GM18873 (cell line): Measurements from ENCODE around the gene TMEM81.

Experiments
- ATAC-seq: cut with Tn5 transposase; IDR thresholded peaks from one replicate; pipeline ENCODE4 v1.9.1; 2021; ENCODE audit warnings: mild to moderate bottlenecking, moderate library complexity, moderate number of reproducible peaks; ENCODE audit not compliant: unreplicated experiment, low FRiP score

Gene TMEM81

GRCh38 chr1:205084360-205084759, at the start of gene TMEM81:
Gene TMEM81, minus strand, starts transcription at chr1:205084460. Its CDS starts 140 bp downstream, at chr1:205084320.
- no peak for ATAC-seq

GRCh38 chr1:205133287-205133686, 49.0 kb upstream of the TMEM81 start:
- no peak for ATAC-seq

- no peak for ATAC-seq
Observed at GRCh38 chr1:205129447-205130029, 45.3 kb upstream of the TMEM81 start.

GRCh38 chr1:205128050-205128449, 43.8 kb upstream of the TMEM81 start:
- ATAC-seq = no peak

GRCh38 chr1:205127646-205128045, 43.4 kb upstream of the TMEM81 start:
- no peak for ATAC-seq

GRCh38 chr1:205124726-205125125, 40.5 kb upstream of the TMEM81 start:
- no peak for ATAC-seq

GRCh38 chr1:205122489-205122882, 38.2 kb upstream of the TMEM81 start:
- peak; percentile 16 for ATAC-seq

GRCh38 chr1:205121660-205122488, 37.6 kb upstream of the TMEM81 start, which contains the start of gene RBBP5:
Gene RBBP5, minus strand, starts transcription at chr1:205121978. Its CDS starts 105 bp downstream, at chr1:205121873.
- peak; percentile 85 for ATAC-seq

- ATAC-seq = no peak
Observed at GRCh38 chr1:205118752-205119151, 34.5 kb upstream of the TMEM81 start.

- no peak for ATAC-seq
Observed at GRCh38 chr1:205111354-205111753, 27.1 kb upstream of the TMEM81 start.

- no peak for ATAC-seq
Observed at GRCh38 chr1:205109711-205110110, 25.5 kb upstream of the TMEM81 start.

- ATAC-seq = no peak
Observed at GRCh38 chr1:205109269-205109668, 25.0 kb upstream of the TMEM81 start.

GRCh38 chr1:205108464-205108863, 24.2 kb upstream of the TMEM81 start:
- ATAC-seq = no peak

GRCh38 chr1:205107327-205107726, 23.1 kb upstream of the TMEM81 start:
- no peak for ATAC-seq

- ATAC-seq = no peak
Observed at GRCh38 chr1:205102404-205102803, 18.1 kb upstream of the TMEM81 start.

- ATAC-seq = no peak
Observed at GRCh38 chr1:205098242-205098641, 14.0 kb upstream of the TMEM81 start.

GRCh38 chr1:205095422-205095821, 11.2 kb upstream of the TMEM81 start:
- ATAC-seq = no peak

GRCh38 chr1:205091043-205091740, 6.9 kb upstream of the TMEM81 start:
- no peak for ATAC-seq

GRCh38 chr1:205088341-205088740, 4.1 kb upstream of the TMEM81 start:
- no peak for ATAC-seq

- no peak for ATAC-seq
Observed at GRCh38 chr1:205082431-205082830, 1.8 kb downstream of the TMEM81 start.

- no peak for ATAC-seq
Observed at GRCh38 chr1:205077934-205078311, 6.3 kb downstream of the TMEM81 start.
